ENCODE measurements around the gene ASXL2.

DNA sequence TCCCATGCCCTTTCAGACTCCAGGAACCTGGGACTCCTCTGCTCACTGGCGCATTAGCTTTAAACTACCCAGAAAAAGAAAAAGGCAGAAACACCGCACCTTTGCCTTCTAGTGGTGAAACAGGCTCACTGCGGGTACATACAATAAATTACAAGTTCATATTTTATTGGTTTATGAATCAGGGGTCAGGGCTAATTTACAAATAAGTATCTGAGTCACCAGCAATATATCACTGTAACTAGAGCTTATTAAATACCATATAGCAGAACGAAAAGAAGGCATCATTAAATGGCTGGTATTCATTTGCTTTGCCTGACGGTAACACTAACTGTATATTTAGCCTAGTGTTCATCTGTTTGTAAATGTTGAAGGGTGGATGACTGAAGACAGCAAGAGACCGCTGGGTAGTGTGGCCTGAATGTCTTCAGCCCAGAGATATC lies 178.0 kb downstream of the ASXL2 start:
- TF ChIP-seq, protein P1, sequence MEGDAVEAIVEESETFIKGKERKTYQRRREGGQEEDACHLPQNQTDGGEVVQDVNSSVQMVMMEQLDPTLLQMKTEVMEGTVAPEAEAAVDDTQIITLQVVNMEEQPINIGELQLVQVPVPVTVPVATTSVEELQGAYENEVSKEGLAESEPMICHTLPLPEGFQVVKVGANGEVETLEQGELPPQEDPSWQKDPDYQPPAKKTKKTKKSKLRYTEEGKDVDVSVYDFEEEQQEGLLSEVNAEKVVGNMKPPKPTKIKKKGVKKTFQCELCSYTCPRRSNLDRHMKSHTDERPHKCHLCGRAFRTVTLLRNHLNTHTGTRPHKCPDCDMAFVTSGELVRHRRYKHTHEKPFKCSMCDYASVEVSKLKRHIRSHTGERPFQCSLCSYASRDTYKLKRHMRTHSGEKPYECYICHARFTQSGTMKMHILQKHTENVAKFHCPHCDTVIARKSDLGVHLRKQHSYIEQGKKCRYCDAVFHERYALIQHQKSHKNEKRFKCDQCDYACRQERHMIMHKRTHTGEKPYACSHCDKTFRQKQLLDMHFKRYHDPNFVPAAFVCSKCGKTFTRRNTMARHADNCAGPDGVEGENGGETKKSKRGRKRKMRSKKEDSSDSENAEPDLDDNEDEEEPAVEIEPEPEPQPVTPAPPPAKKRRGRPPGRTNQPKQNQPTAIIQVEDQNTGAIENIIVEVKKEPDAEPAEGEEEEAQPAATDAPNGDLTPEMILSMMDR (IDR thresholded peaks at IDR 0.05; ENCODE audit: insufficient read depth, low read length) = peak; percentile 51
- TF ChIP-seq POLR2AphosphoS5 (IDR thresholded peaks at IDR 0.05; ENCODE audit: low read depth) (no peak), REST (IDR thresholded peaks at IDR 0.05; ENCODE audit: insufficient replicate concordance, low read depth) (no peak), GABPA (IDR thresholded peaks at IDR 0.05; ENCODE audit: low read depth) (no peak)
